GM23338 (cell line): Measurements from ENCODE around the gene GRK5. TPM values are rescaled to one million over a fixed set of nuclear protein-coding genes. Genes with fewer than 3 reads are reported as not detected.

Experiments
- ATAC-seq: fragments of 200-7000 bp; cut with Tn5 transposase; 3 replicates; pipeline ENCODE4 v1.9.1; 2020
- DNase-seq: peaks from one replicate; pipeline ENCODE4 v3.0.0-alpha.2; 2015; ENCODE audit warnings: low spot score
- H2AFZ ChIP-seq: fragments of 200-600 bp; sonication (generic); 2 replicates; pipeline ENCODE4 v1.8.0; 2016; ENCODE audit warnings: antibody characterized with exemption, mild to moderate bottlenecking, moderate library complexity
- H3F3A ChIP-seq: fragments of 200-600 bp; sonication (generic); replicated peaks from 2 replicates; pipeline ENCODE4 v1.8.0; 2017; ENCODE audit warnings: antibody characterized with exemption, mixed run types, low read depth
- H3K27ac ChIP-seq: fragments of 200-600 bp; sonication (generic); 2 replicates; pipeline ENCODE4 v1.6.1; 2016; ENCODE audit warnings: low read depth
- H3K27me3 ChIP-seq: fragments of 200-600 bp; sonication (generic); 2 replicates; pipeline ENCODE4 v1.8.0; 2016; ENCODE audit warnings: mild to moderate bottlenecking, mixed run types, moderate library complexity; ENCODE audit not compliant: insufficient read depth
- H3K36me3 ChIP-seq: fragments of 200-600 bp; sonication (generic); 2 replicates; pipeline ENCODE4 v1.8.0; 2016; ENCODE audit warnings: mild to moderate bottlenecking; ENCODE audit not compliant: insufficient read depth
- H3K4me1 ChIP-seq: fragments of 200-600 bp; sonication (generic); 2 replicates; pipeline ENCODE4 v1.8.0; 2016; ENCODE audit warnings: mild to moderate bottlenecking, moderate library complexity; ENCODE audit not compliant: insufficient read depth
- H3K4me2 ChIP-seq: fragments of 200-600 bp; sonication (generic); 2 replicates; pipeline ENCODE4 v1.7.1; 2017; ENCODE audit warnings: mixed run types
- H3K4me3 ChIP-seq: fragments of 200-600 bp; sonication (generic); 2 replicates; pipeline ENCODE4 v1.6.1; 2016; ENCODE audit warnings: mixed run types
- H3K79me2 ChIP-seq: fragments of 200-600 bp; sonication (generic); replicated peaks from 2 replicates; pipeline ENCODE4 v1.8.0; 2017; ENCODE audit warnings: mild to moderate bottlenecking; ENCODE audit not compliant: insufficient read depth
- H3K9me2 ChIP-seq: fragments of 200-600 bp; sonication (generic); 2 replicates; pipeline ENCODE4 v1.8.0; 2017; ENCODE audit not compliant: insufficient read depth
- H4K20me1 ChIP-seq: fragments of 200-600 bp; sonication (generic); replicated peaks from 2 replicates; pipeline ENCODE4 v1.8.0; 2017; ENCODE audit warnings: mild to moderate bottlenecking; ENCODE audit not compliant: insufficient read depth
- H3K27ac Mint-ChIP-seq: 2 replicates; pipeline ENCODE4 v1.8.0; 2020; ENCODE audit warnings: inconsistent platforms, mild to moderate bottlenecking, moderate library complexity, mixed read lengths
- H3K27me3 Mint-ChIP-seq: 3 replicates; pipeline ENCODE4 v1.8.0; 2022; ENCODE audit warnings: low read depth, mild to moderate bottlenecking, moderate library complexity, mixed read lengths, inconsistent platforms; ENCODE audit not compliant: insufficient read depth, poor library complexity
- H3K36me3 Mint-ChIP-seq: 3 replicates; pipeline ENCODE4 v1.8.0; 2021; ENCODE audit warnings: low read depth, mild to moderate bottlenecking, inconsistent platforms, moderate library complexity, mixed read lengths
- H3K4me1 Mint-ChIP-seq: 3 replicates; pipeline ENCODE4 v1.8.0; 2020; ENCODE audit warnings: mild to moderate bottlenecking, inconsistent platforms, mixed read lengths
- H3K4me3 Mint-ChIP-seq: 3 replicates; pipeline ENCODE4 v1.8.0; 2021; ENCODE audit warnings: moderate library complexity, mild to moderate bottlenecking, inconsistent platforms, mixed read lengths
- H3K9me3 Mint-ChIP-seq: 3 replicates; pipeline ENCODE4 v1.8.0; 2020; ENCODE audit warnings: moderate library complexity, mild to moderate bottlenecking, inconsistent platforms, mixed read lengths
- CTCF ChIP-seq, 2 experiments: fragments of 200-600 bp in 1 of 2; sonication (generic) in 1 of 2; conservative IDR thresholded peaks; 2 replicates each; pipeline versions ENCODE4 v1.5.1 to v1.6.1; 2016 to 2017; ENCODE audit warnings: antibody characterized with exemption in 2 of 2, low read depth in 2 of 2, mild to moderate bottlenecking in 2 of 2, moderate library complexity in 1 of 2
- ETS1 ChIP-seq: IDR thresholded peaks from 2 replicates; pipeline ENCODE4 v1.6.1; 2016; ENCODE audit warnings: antibody characterized with exemption
- EZH2 ChIP-seq: fragments of 200-600 bp; sonication (generic); IDR thresholded peaks from one replicate; pipeline ENCODE4 v1.8.0; 2017; ENCODE audit warnings: antibody characterized with exemption, mild to moderate bottlenecking, low read depth; ENCODE audit not compliant: unreplicated experiment
- EZH2phosphoT487 ChIP-seq: fragments of 200-600 bp; sonication (generic); IDR thresholded peaks from one replicate; pipeline ENCODE4 v1.8.1; 2018; ENCODE audit warnings: antibody characterized with exemption; ENCODE audit not compliant: unreplicated experiment
- JUNB ChIP-seq: IDR thresholded peaks from one replicate; pipeline ENCODE4 v1.6.1; 2016; ENCODE audit warnings: antibody characterized with exemption; ENCODE audit not compliant: unreplicated experiment
- NANOG ChIP-seq: IDR thresholded peaks from 2 replicates; pipeline ENCODE4 v1.6.1; 2016; ENCODE audit warnings: antibody characterized with exemption, borderline replicate concordance
- REST ChIP-seq: IDR thresholded peaks from one replicate; pipeline ENCODE4 v1.6.1; 2018; ENCODE audit warnings: antibody characterized with exemption; ENCODE audit not compliant: unreplicated experiment
- STAT1 ChIP-seq: IDR thresholded peaks from one replicate; pipeline ENCODE4 v1.6.1; 2016; ENCODE audit warnings: antibody characterized with exemption; ENCODE audit not compliant: unreplicated experiment
- polyA plus RNA-seq: library from polyadenylated mRNA; unstranded; fragments of >200 nt; fragmentation: Nextera tagmentation; extraction: Ambion mirVana; gene quantifications from 2 replicates; pipeline ENCODE4 v1.2.1, GENCODE V29; 2016
- total RNA-seq: library from RNA; depleted of rRNA; stranded (reverse); fragments of >200 nt; shearing (Covaris generic); gene quantifications from 2 replicates; pipeline ENCODE4 v1.2.3, GENCODE V29; 2014

Gene GRK5
- total and polyA plus RNA-seq, 2 experiments from 2014 or later: 0.53 to 2.0 TPM

GRCh38 chr10:119207713-119208552 lies 562 bp downstream of the GRK5 start:
- Mint-ChIP-seq H3K9me3 (no peaks in the 10 kb centered on the region), H3K4me1 (peaks cover 47% of the 10 kb centered on the region), H3K4me3 (peak overlapping the region; percentile 79), H3K36me3 (no peaks in the 10 kb centered on the region), H3K27ac (no peak overlapping the region), H3K27me3 (peaks cover 24% of the 10 kb centered on the region)
- peaks cover 42% of the 10 kb centered on the region for H3K4me1 ChIP-seq
- H3K27ac ChIP-seq: no peak overlapping the region
- DNase-seq (peak; percentile 54), ATAC-seq (peak; percentile 41)
- H3K27me3 ChIP-seq: peaks cover 18% of the 10 kb centered on the region
- TF ChIP-seq EZH2: peak; percentile 25
- TF ChIP-seq STAT1: no peak
- TF ChIP-seq ETS1: no peak
- no peak for TF ChIP-seq JUNB
- peak overlapping the region; percentile 97 for H2AFZ ChIP-seq
- peak overlapping the region; percentile 86 for H3K4me3 ChIP-seq
- H3F3A ChIP-seq: peaks cover 10% of the 10 kb centered on the region; the same call in 1 of the 2 replicates
- H3K4me2 ChIP-seq: peak overlapping the region; percentile 98
- no peaks in the 10 kb centered on the region; the same call in 1 of the 2 replicates for H4K20me1 ChIP-seq
- H3K79me2 ChIP-seq: no peaks in the 10 kb centered on the region
- H3K36me3 ChIP-seq: no peaks in the 10 kb centered on the region
- no peaks in the 10 kb centered on the region for H3K9me2 ChIP-seq

- H3K4me3 ChIP-seq: peak overlapping the region; percentile 86
- Mint-ChIP-seq H3K4me3 (peak overlapping the region; percentile 79), H3K27ac (no peak overlapping the region), H3K36me3 (no peaks in the 10 kb centered on the region), H3K4me1 (peaks cover 51% of the 10 kb centered on the region), H3K9me3 (no peaks in the 10 kb centered on the region), H3K27me3 (peaks cover 26% of the 10 kb centered on the region)
- peak overlapping the region; percentile 98 for H3K4me2 ChIP-seq
- H2AFZ ChIP-seq: peak overlapping the region; percentile 97
- TF ChIP-seq EZH2phosphoT487 (no peak), NANOG (no peak)
- H3K27me3 ChIP-seq: peaks cover 18% of the 10 kb centered on the region
- peaks cover 45% of the 10 kb centered on the region for H3K4me1 ChIP-seq
- DNase-seq: no peak
- H3K27ac ChIP-seq: no peak overlapping the region
- H3K36me3 ChIP-seq: no peaks in the 10 kb centered on the region
- no peaks in the 10 kb centered on the region for H3K79me2 ChIP-seq
- H4K20me1 ChIP-seq: no peaks in the 10 kb centered on the region; the same call in 1 of the 2 replicates
- H3K9me2 ChIP-seq: no peaks in the 10 kb centered on the region
- ATAC-seq: no peak
- H3F3A ChIP-seq: peaks cover 10% of the 10 kb centered on the region; the same call in 1 of the 2 replicates
Observed at GRCh38 chr10:119208553-119208940, 1.2 kb downstream of the GRK5 start.

GRCh38 chr10:119209035-119209735 lies 1.8 kb downstream of the GRK5 start:
- H3K79me2 ChIP-seq: no peaks in the 10 kb centered on the region
- H3K4me1 ChIP-seq: peaks cover 47% of the 10 kb centered on the region

More at GRCh38 chr10:119209035-119209735, 1.8 kb downstream of the GRK5 start:
- peak overlapping the region; percentile 98 for H3K4me2 ChIP-seq
- Mint-ChIP-seq H3K36me3 (no peaks in the 10 kb centered on the region), H3K4me3 (peak overlapping the region; percentile 79), H3K27me3 (peaks cover 26% of the 10 kb centered on the region), H3K9me3 (no peaks in the 10 kb centered on the region), H3K27ac (no peak overlapping the region), H3K4me1 (peaks cover 58% of the 10 kb centered on the region)
- DNase-seq (peak; percentile 90), ATAC-seq (peak; percentile 20)
- no peaks in the 10 kb centered on the region for H3K9me2 ChIP-seq
- peaks cover 18% of the 10 kb centered on the region for H3K27me3 ChIP-seq
- TF ChIP-seq REST (no peak), CTCF (conservative IDR thresholded peaks at IDR 0.05; ENCODE audit: low read depth in 2 of 2) (peak; percentile 82 to 83)
- H3F3A ChIP-seq: peaks cover 10% of the 10 kb centered on the region; the same call in 1 of the 2 replicates
- H3K4me3 ChIP-seq: peak overlapping the region; percentile 86
- no peaks in the 10 kb centered on the region for H3K36me3 ChIP-seq
- no peak overlapping the region for H3K27ac ChIP-seq
- no peaks in the 10 kb centered on the region; the same call in 1 of the 2 replicates for H4K20me1 ChIP-seq
- no peak overlapping the region for H2AFZ ChIP-seq
